GM12891 (cell line): ENCODE results near the gene RIMS4.

ENCODE experiments used
- PAX5 ChIP-seq: IDR thresholded peaks from 2 replicates; pipeline ENCODE4 v1.6.1; 2011; ENCODE audit warnings: low read length, moderate library complexity, mild to moderate bottlenecking; ENCODE audit not compliant: insufficient read depth, severe bottlenecking
- POLR2A ChIP-seq: IDR thresholded peaks from 2 replicates; pipeline ENCODE4 v1.6.1; 2011; ENCODE audit warnings: low read depth, low read length, control low read depth
- SPI1 ChIP-seq: IDR thresholded peaks from 2 replicates; pipeline ENCODE4 v1.6.1; 2011; ENCODE audit warnings: low read depth, low read length, control low read depth
- TAF1 ChIP-seq: IDR thresholded peaks from 2 replicates; pipeline ENCODE4 v1.6.1; 2011; ENCODE audit warnings: low read depth, low read length, control low read depth

DNA sequence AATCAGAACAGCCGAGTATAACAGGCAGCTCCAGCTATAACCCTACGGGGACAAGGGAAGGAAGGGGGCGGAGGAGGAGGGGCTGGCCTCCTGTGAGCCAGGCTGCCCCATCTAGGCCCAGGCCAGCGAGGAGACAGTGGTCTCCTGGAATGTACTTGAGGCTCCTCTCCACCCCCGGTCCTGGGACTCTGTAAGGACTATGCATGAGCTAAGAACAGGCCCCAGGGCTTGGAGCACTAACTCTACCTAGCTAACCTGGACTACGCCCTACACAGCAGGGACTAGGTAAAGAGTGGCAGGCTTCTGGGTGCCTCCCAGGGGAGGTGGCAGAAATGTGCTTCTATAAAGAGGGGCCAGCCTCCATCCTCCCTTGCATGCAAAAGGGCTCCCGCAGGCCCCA is 55.8 kb downstream of the RIMS4 start:
- TF ChIP-seq PAX5 (no peak), POLR2A (no peak), TAF1 (no peak), SPI1 (no peak)
